ENCODE results near the gene CGB1. TPM values are rescaled to one million over a fixed set of nuclear protein-coding genes. Genes with fewer than 3 reads are reported as not detected.

CGB1 gene
- total RNA-seq, 1 donor from 2014 or later = not detected

Small RNA genes lying within 50 kb of the gene (small RNA-seq; reads per million reads assigned to genes)
- gene MIR6798 (not detected), gene RN7SL708P (not detected)

Other genes starting within 250 kb of the CGB1 start
- 11.4 TPM for gene BCAT2, start 225.9 kb downstream of the CGB1 start, total RNA-seq
- gene HSD17B14, start 200.4 kb downstream of the CGB1 start, total RNA-seq = 1.2 TPM
- 1.6 TPM for gene PLEKHA4, start 168.3 kb downstream of the CGB1 start, total RNA-seq
- 23.6 TPM for gene PPP1R15A, start 164.5 kb downstream of the CGB1 start, total RNA-seq
- under 0.01 TPM for gene TULP2, start 138.2 kb downstream of the CGB1 start, total RNA-seq
- gene NUCB1, start 136.6 kb downstream of the CGB1 start, total RNA-seq = 39.5 TPM
- gene DHDH, start 103.2 kb downstream of the CGB1 start, total RNA-seq = not detected
- 9.4 TPM for gene BAX, start 82.0 kb downstream of the CGB1 start, total RNA-seq
- gene FTL, start 71.6 kb downstream of the CGB1 start, total RNA-seq = 713 TPM
- gene GYS1, start 43.6 kb downstream of the CGB1 start, total RNA-seq = 12.6 TPM
- gene RUVBL2, start 43.0 kb downstream of the CGB1 start, total RNA-seq = 121 TPM
- gene LHB, start 19.8 kb downstream of the CGB1 start, total RNA-seq = not detected
- gene CGB3, start 12.6 kb downstream of the CGB1 start, total RNA-seq = not detected
- not detected for gene CGB2, start 5.0 kb downstream of the CGB1 start, total RNA-seq
- gene CGB5, start 7.0 kb upstream of the CGB1 start, total RNA-seq = not detected
- not detected for gene CGB8, start 12.2 kb upstream of the CGB1 start, total RNA-seq
- gene CGB7, start 20.9 kb upstream of the CGB1 start, total RNA-seq = not detected
- gene NTF4, start 27.9 kb upstream of the CGB1 start, total RNA-seq = not detected
- gene KCNA7, start 35.8 kb upstream of the CGB1 start, total RNA-seq = not detected
- gene SNRNP70, start 48.6 kb upstream of the CGB1 start, total RNA-seq = 99.5 TPM
- gene LIN7B, start 77.5 kb upstream of the CGB1 start, total RNA-seq = 31.0 TPM
- gene C19orf73, start 82.2 kb upstream of the CGB1 start, total RNA-seq = 1.2 TPM
- 47.7 TPM for gene PPFIA3, start 82.6 kb upstream of the CGB1 start, total RNA-seq
- 0.41 TPM for gene HRC, start 118.5 kb upstream of the CGB1 start, total RNA-seq
- 4.1 TPM for gene TRPM4, start 120.9 kb upstream of the CGB1 start, total RNA-seq

Data from frontal cortex (tissue), 1 donor.